H1 (cell line): ENCODE results near the gene PREX1. TPM values are rescaled to one million over a fixed set of nuclear protein-coding genes. Genes with fewer than 3 reads are reported as not detected.
A peak's percentile ranks its signal among the peaks of the same experiment; 100 is the strongest.

Source experiments
- CTCF ChIA-PET: fragments of 300-600 bp; sonication (Branson Sonifier 250); formaldehyde crosslinking; loops from one replicate; lab custom pipeline; 2021; ENCODE audit not compliant: partially characterized antibody; lab: Charles Lee
- POLR2A ChIA-PET: fragments of 300-600 bp; sonication (Branson Sonifier 250); formaldehyde crosslinking; loops from one replicate; lab custom pipeline; 2021; ENCODE audit warnings: inconsistent platforms; ENCODE audit not compliant: partially characterized antibody; lab: Charles Lee
- DNase-seq, 2 experiments: peaks; one replicate each; pipeline versions ENCODE4 v3.0.0 to v3.0.0-alpha.2; 2010 to 2022; ENCODE audit warnings: low spot score in 2 of 2, low read depth in 1 of 2, mixed read lengths in 1 of 2
- FAIRE-seq: peaks from 2 replicates; lab custom pipeline; 2011; peaks lifted over from hg19 to GRCh38; lab: Jason Lieb, UNC
- H2AFZ ChIP-seq: 2 replicates; pipeline ENCODE4 v1.8.1; 2012; ENCODE audit warnings: low read length, inconsistent platforms
- H2AK5ac ChIP-seq: 2 replicates; pipeline ENCODE4 v1.6.1; 2013; ENCODE audit warnings: low read depth, low read length
- H2BK120ac ChIP-seq: replicated peaks from 2 replicates; pipeline ENCODE3; 2013; ENCODE audit warnings: low read depth, low read length, inconsistent platforms
- H2BK12ac ChIP-seq: 2 replicates; pipeline ENCODE4 v1.6.1; 2013; ENCODE audit warnings: low read depth, low read length
- H2BK15ac ChIP-seq: 2 replicates; pipeline ENCODE4 v1.6.1; 2013; ENCODE audit warnings: low read length
- H2BK20ac ChIP-seq: 2 replicates; pipeline ENCODE4 v1.6.1; 2013; ENCODE audit warnings: low read length
- H2BK5ac ChIP-seq: 2 replicates; pipeline ENCODE4 v1.6.1; 2013; ENCODE audit warnings: low read depth, low read length
- H3K14ac ChIP-seq: 2 replicates; pipeline ENCODE4 v1.6.1; 2013; ENCODE audit warnings: inconsistent platforms; ENCODE audit not compliant: insufficient read length
- H3K18ac ChIP-seq: 2 replicates; pipeline ENCODE4 v1.6.1; 2013; ENCODE audit warnings: low read length; ENCODE audit errors: extremely low read depth
- H3K23ac ChIP-seq: 2 replicates; pipeline ENCODE4 v1.6.1; 2013; ENCODE audit warnings: inconsistent platforms; ENCODE audit not compliant: insufficient read length
- H3K23me2 ChIP-seq: 2 replicates; pipeline ENCODE4 v1.6.1; 2013; ENCODE audit warnings: low read depth, low read length
- H3K27ac ChIP-seq: 2 replicates; pipeline ENCODE4 v1.6.1; 2011; ENCODE audit warnings: low read depth, low read length, inconsistent platforms
- H3K27me3 ChIP-seq, 4 experiments: replicated peaks in 1 of 4; 1 replicate in 1 of 4; 2 replicates in 3 of 4; pipeline versions ENCODE4 v1.6.1 to v1.8.1; 2011 to 2013; ENCODE audit warnings: low read length in 3 of 4, mild to moderate bottlenecking in 3 of 4, inconsistent platforms in 2 of 4, mixed read lengths in 2 of 4, moderate library complexity in 1 of 4; ENCODE audit not compliant: control insufficient read depth in 3 of 4, insufficient read depth in 3 of 4; ENCODE audit errors: extremely low read depth in 1 of 4
- H3K36me3 ChIP-seq, 4 experiments: 2 replicates each; pipeline versions ENCODE4 v1.6.1 to v1.8.1; 2011 to 2013; ENCODE audit warnings: mild to moderate bottlenecking in 4 of 4, low read length in 3 of 4, moderate library complexity in 2 of 4, control low read depth in 1 of 4, inconsistent platforms in 1 of 4; ENCODE audit not compliant: insufficient read depth in 4 of 4, control insufficient read depth in 2 of 4
- H3K4ac ChIP-seq: replicated peaks from 2 replicates; pipeline ENCODE3; 2013; ENCODE audit warnings: low read length, low read depth, mixed read lengths, inconsistent platforms; ENCODE audit not compliant: insufficient read length
- H3K4me1 ChIP-seq, 4 experiments: replicated peaks in 1 of 4; 1 replicate in 1 of 4; 2 replicates in 3 of 4; pipeline versions ENCODE4 v1.6.1 to v1.8.1; 2011 to 2013; ENCODE audit warnings: low read length in 3 of 4, inconsistent platforms in 2 of 4, mixed read lengths in 1 of 4; ENCODE audit not compliant: insufficient read depth in 4 of 4, control insufficient read depth in 3 of 4
- H3K4me2 ChIP-seq, 2 experiments: 2 replicates each; pipeline versions ENCODE4 v1.6.1 to v1.8.1; 2011 to 2013; ENCODE audit warnings: low read depth in 2 of 2, low read length in 2 of 2, control low read depth in 1 of 2, inconsistent platforms in 1 of 2, mild to moderate bottlenecking in 1 of 2; ENCODE audit not compliant: insufficient read depth in 1 of 2
- H3K4me3 ChIP-seq, 4 experiments: fragments of 200-600, 300-600 bp in 1 of 4; sonication (generic), shearing (Covaris generic), sonication (Bioruptor Twin) in 1 of 4; 2 replicates each; pipeline versions ENCODE4 v1.5.1 to v1.8.1; 2011 to 2016; ENCODE audit warnings: low read length in 4 of 4, low read depth in 3 of 4, control low read depth in 2 of 4, inconsistent platforms in 2 of 4, mild to moderate bottlenecking in 2 of 4, mixed read lengths in 1 of 4, moderate library complexity in 1 of 4; ENCODE audit not compliant: insufficient read depth in 2 of 4; ENCODE audit errors: extremely low read depth in 1 of 4
- H3K56ac ChIP-seq: replicated peaks from 2 replicates; pipeline ENCODE3; 2013; ENCODE audit warnings: low read depth, mild to moderate bottlenecking, mixed read lengths, low read length, inconsistent platforms; ENCODE audit not compliant: insufficient read length
- H3K79me1 ChIP-seq: 2 replicates; pipeline ENCODE4 v1.6.1; 2013; ENCODE audit warnings: low read depth, low read length, control low read depth
- H3K79me2 ChIP-seq, 2 experiments: 2 replicates each; pipeline versions ENCODE4 v1.6.1 to v1.8.1; 2012 to 2013; ENCODE audit warnings: low read length in 2 of 2, mild to moderate bottlenecking in 2 of 2, inconsistent platforms in 1 of 2; ENCODE audit not compliant: insufficient read depth in 2 of 2, control insufficient read depth in 1 of 2
- H3K9ac ChIP-seq, 4 experiments: replicated peaks in 1 of 4; 1 replicate in 1 of 4; 2 replicates in 3 of 4; pipeline versions ENCODE4 v1.6.1 to v1.8.1; 2011 to 2013; ENCODE audit warnings: low read depth in 3 of 4, low read length in 3 of 4, control low read depth in 2 of 4, mild to moderate bottlenecking in 2 of 4, moderate library complexity in 2 of 4, inconsistent platforms in 1 of 4; ENCODE audit errors: extremely low read depth in 1 of 4
- H3K9me3 ChIP-seq, 2 experiments: 2 replicates each; pipeline versions ENCODE4 v1.6.1 to v1.8.1; 2012 to 2013; ENCODE audit warnings: mild to moderate bottlenecking in 2 of 2, moderate library complexity in 2 of 2, control low read depth in 1 of 2, inconsistent platforms in 1 of 2, low read depth in 1 of 2, low read length in 1 of 2, mixed read lengths in 1 of 2; ENCODE audit not compliant: insufficient read depth in 2 of 2
- H4K20me1 ChIP-seq, 2 experiments: replicated peaks in 1 of 2; 2 replicates each; pipeline versions ENCODE3 to v1.8.1; 2011 to 2013; ENCODE audit warnings: inconsistent platforms in 2 of 2, low read length in 2 of 2, mild to moderate bottlenecking in 1 of 2; ENCODE audit not compliant: insufficient read depth in 2 of 2, control insufficient read depth in 1 of 2
- H4K5ac ChIP-seq: 2 replicates; pipeline ENCODE4 v1.6.1; 2013; ENCODE audit warnings: low read length, low read depth, mixed read lengths, inconsistent platforms; ENCODE audit not compliant: insufficient read length
- H4K8ac ChIP-seq: 2 replicates; pipeline ENCODE4 v1.8.0; 2013; ENCODE audit warnings: mild to moderate bottlenecking, moderate library complexity, low read length, inconsistent platforms; ENCODE audit not compliant: insufficient read depth; ENCODE audit errors: extremely low read depth
- H4K91ac ChIP-seq: replicated peaks from 2 replicates; pipeline ENCODE3; 2013; ENCODE audit warnings: low read length, mixed read lengths, inconsistent platforms; ENCODE audit not compliant: insufficient read length
- CBX8 ChIP-seq: fragments of 300-800, 300-1000 bp; sonication (generic); IDR thresholded peaks from 2 replicates; pipeline ENCODE4 v1.7.1; 2016; ENCODE audit warnings: low read depth, low read length, borderline replicate concordance
- RAD21 ChIP-seq, 2 experiments: IDR thresholded peaks in 1 of 2; conservative IDR thresholded peaks in 1 of 2; 2 replicates each; pipeline ENCODE4 v1.6.1; 2011; ENCODE audit warnings: low read depth in 2 of 2, low read length in 2 of 2, improper control_type of control experiment in 1 of 2, inconsistent platforms in 1 of 2, mild to moderate bottlenecking in 1 of 2, moderate library complexity in 1 of 2
- WGBS, 2 experiments: shearing (Covaris generic) in 1 of 2; methylation state at CpG; one replicate each; pipeline versions ENCODE4 v1.1.6 to v1.1.7; 2013 to 2015; ENCODE audit warnings: low lambda C conversion rate in 2 of 2, mixed read lengths in 2 of 2, inconsistent platforms in 1 of 2, low coverage in 1 of 2, missing lambda C conversion rate in 1 of 2; ENCODE audit not compliant: insufficient replicate concordance in 2 of 2, insufficient coverage in 1 of 2, insufficient read length in 1 of 2; ENCODE audit errors: extremely low coverage in 1 of 2, missing lambda C conversion rate in 1 of 2; 5-methylcytosine and 5-hydroxymethylcytosine counted together
- polyA plus RNA-seq, 7 experiments: library from polyadenylated mRNA; depleted of rRNA in 3 of 7; stranded (reverse) in 5 of 7; unstranded in 2 of 7; fragments of >200 nt in 5 of 7; fragments of 200-250 nt in 2 of 7; gene quantifications; 1 replicate in 5 of 7; 2 replicates in 1 of 7; 4 replicates in 1 of 7; pipeline versions ENCODE4 v1.2.1 to v1.2.3, GENCODE V29; 2011 to 2013; ENCODE audit warnings: missing spikeins in 2 of 7, mixed read lengths in 2 of 7
- total RNA-seq: library from RNA; stranded (reverse); fragmentation: NEBNext Ultra II Directional; extraction: Animal tissue kit (Norgen Biotek cat#: 25700); gene quantifications from 2 replicates; pipeline ENCODE4 v1.2.1, GENCODE V29; 2021

The PREX1 gene
- total and polyA plus RNA-seq, 2 of the 8 experiments (the other 6 are each of a cell fraction or from before 2014, with no cell fraction given), result 10.7 to 12.8 TPM

- no peak overlapping the region for H2BK5ac ChIP-seq
- H3K4me3 ChIP-seq, result no peak overlapping the region
- 0 out of 2 replicates have a peak overlapping the region, but pooled peaks have one; percentile 4 for H2BK15ac ChIP-seq
- H3K27ac ChIP-seq, result no peak overlapping the region
- no peak overlapping the region for H2BK20ac ChIP-seq
- no peak overlapping the region for H2BK120ac ChIP-seq
- no peaks in the 10 kb centered on the region for H3K79me2 ChIP-seq
- H3K9ac ChIP-seq, result no peak overlapping the region
- WGBS, 2 experiments, result 86% methylated on average over 11 of the region's 11 CpGs; no CpG with 5 or more reads in 1 of the 2 experiments
- no peak overlapping the region for H3K4ac ChIP-seq
- POLR2A ChIA-PET, result no interaction called here
- H3K79me1 ChIP-seq, result 0 out of 2 replicates have a peak, but pooled peaks cover 2% of the 10 kb centered on the region
- no peak overlapping the region for H2AK5ac ChIP-seq
- no peak overlapping the region for H2BK12ac ChIP-seq
- peaks cover 7 to 15% (median 8%) of the 10 kb centered on the region in 4 experiments for H3K4me1 ChIP-seq
- no peak overlapping the region for H3K56ac ChIP-seq
- no peaks in the 10 kb centered on the region for H3K27me3 ChIP-seq
- no peaks in the 10 kb centered on the region for H3K36me3 ChIP-seq
- no peaks in the 10 kb centered on the region for H3K23me2 ChIP-seq
- H3K4me2 ChIP-seq, result no peak overlapping the region
- H4K20me1 ChIP-seq, result peaks cover 0 to 4% of the 10 kb centered on the region in 2 experiments
- no peak overlapping the region for H3K18ac ChIP-seq
- no peak overlapping the region for H4K8ac ChIP-seq
- no peak for TF ChIP-seq CBX8
- TF ChIP-seq RAD21 (IDR thresholded peaks at IDR 0.05 in 1 of 2, conservative IDR thresholded peaks at IDR 0.05 in 1 of 2; ENCODE audit: low read depth in 2 of 2, low read length in 2 of 2), result peak in 1 of 2 experiments; percentile 23; a peak in 2 of 4 replicates
- TF ChIP-seq, all 59 proteins: peak for 1
- Histone ChIP-seq H4K5ac (no peak overlapping the region), H3K9me3 (no peaks in the 10 kb centered on the region), H3K14ac (no peak overlapping the region), H2AFZ (no peak overlapping the region), H3K23ac (no peak overlapping the region), H4K91ac (no peak overlapping the region)
- no peak for FAIRE-seq
- no peak for DNase-seq
- CTCF ChIA-PET, result interaction anchor here (1.0 to 2.1 kb wide), 5 partner anchors 10 to 154 kb away, joined by 3 to 6 read pairs (median 4); no protein-coding TSS in a partner anchor
Observed at GRCh38 chr20:48791014-48791413, 36.8 kb downstream of the PREX1 start.
